Measurements from ENCODE around the gene MED15. TPM values are rescaled to one million over a fixed set of nuclear protein-coding genes. Genes with fewer than 3 reads are reported as not detected.

MED15 gene
- total RNA-seq, 1 experiment from 2014 or later = 59.3 TPM

GRCh38 chr22:20583471-20583922 lies 76.1 kb downstream of the MED15 start:
- Histone ChIP-seq H3K9me3 (ENCODE audit: control insufficient read depth, insufficient read depth, low read depth, low read length) (no peaks in the 10 kb centered on the region), H3K27me3 (ENCODE audit: control insufficient read depth, insufficient read depth, low read length) (no peaks in the 10 kb centered on the region), H3K4me3 (ENCODE audit: low read depth in 2 of 2, low read length in 2 of 2) (no peak overlapping the region), H3K4me1 (ENCODE audit: control insufficient read depth, insufficient read depth, low read length) (no peaks in the 10 kb centered on the region), H3K27ac (ENCODE audit: low read length) (no peak overlapping the region), H3K36me3 (ENCODE audit: control insufficient read depth, insufficient read depth, low read length) (no peaks in the 10 kb centered on the region; the same call in 1 of the 2 replicates)
- BruUV-seq (replicated peaks) = no TSS peak
- ChIA-PET CTCF (no interaction called here), POLR2A (no interaction called here)
- no peak for DNase-seq (ENCODE audit: low read depth, low spot score)
- intact Hi-C loops (cut with micrococcal nuclease; ENCODE audit: unreplicated experiment) (no loop called here), in situ Hi-C loops (cut with HindIII; ENCODE audit: low pct_unique_long_range_greater_than_20kb, low sequenced_read_pairs) (no loop called here)
- no peak for ATAC-seq
- TF ChIP-seq, protein P1, sequence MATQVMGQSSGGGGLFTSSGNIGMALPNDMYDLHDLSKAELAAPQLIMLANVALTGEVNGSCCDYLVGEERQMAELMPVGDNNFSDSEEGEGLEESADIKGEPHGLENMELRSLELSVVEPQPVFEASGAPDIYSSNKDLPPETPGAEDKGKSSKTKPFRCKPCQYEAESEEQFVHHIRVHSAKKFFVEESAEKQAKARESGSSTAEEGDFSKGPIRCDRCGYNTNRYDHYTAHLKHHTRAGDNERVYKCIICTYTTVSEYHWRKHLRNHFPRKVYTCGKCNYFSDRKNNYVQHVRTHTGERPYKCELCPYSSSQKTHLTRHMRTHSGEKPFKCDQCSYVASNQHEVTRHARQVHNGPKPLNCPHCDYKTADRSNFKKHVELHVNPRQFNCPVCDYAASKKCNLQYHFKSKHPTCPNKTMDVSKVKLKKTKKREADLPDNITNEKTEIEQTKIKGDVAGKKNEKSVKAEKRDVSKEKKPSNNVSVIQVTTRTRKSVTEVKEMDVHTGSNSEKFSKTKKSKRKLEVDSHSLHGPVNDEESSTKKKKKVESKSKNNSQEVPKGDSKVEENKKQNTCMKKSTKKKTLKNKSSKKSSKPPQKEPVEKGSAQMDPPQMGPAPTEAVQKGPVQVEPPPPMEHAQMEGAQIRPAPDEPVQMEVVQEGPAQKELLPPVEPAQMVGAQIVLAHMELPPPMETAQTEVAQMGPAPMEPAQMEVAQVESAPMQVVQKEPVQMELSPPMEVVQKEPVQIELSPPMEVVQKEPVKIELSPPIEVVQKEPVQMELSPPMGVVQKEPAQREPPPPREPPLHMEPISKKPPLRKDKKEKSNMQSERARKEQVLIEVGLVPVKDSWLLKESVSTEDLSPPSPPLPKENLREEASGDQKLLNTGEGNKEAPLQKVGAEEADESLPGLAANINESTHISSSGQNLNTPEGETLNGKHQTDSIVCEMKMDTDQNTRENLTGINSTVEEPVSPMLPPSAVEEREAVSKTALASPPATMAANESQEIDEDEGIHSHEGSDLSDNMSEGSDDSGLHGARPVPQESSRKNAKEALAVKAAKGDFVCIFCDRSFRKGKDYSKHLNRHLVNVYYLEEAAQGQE (IDR thresholded peaks at IDR 0.05; ENCODE audit: insufficient read depth in 1 of 2, low read depth in 2 of 2, low read length in 1 of 2) = no peak
- TF ChIP-seq SIN3A (IDR thresholded peaks at IDR 0.05; ENCODE audit: borderline replicate concordance, insufficient read depth, low read depth, low read length) = no peak

DNA sequence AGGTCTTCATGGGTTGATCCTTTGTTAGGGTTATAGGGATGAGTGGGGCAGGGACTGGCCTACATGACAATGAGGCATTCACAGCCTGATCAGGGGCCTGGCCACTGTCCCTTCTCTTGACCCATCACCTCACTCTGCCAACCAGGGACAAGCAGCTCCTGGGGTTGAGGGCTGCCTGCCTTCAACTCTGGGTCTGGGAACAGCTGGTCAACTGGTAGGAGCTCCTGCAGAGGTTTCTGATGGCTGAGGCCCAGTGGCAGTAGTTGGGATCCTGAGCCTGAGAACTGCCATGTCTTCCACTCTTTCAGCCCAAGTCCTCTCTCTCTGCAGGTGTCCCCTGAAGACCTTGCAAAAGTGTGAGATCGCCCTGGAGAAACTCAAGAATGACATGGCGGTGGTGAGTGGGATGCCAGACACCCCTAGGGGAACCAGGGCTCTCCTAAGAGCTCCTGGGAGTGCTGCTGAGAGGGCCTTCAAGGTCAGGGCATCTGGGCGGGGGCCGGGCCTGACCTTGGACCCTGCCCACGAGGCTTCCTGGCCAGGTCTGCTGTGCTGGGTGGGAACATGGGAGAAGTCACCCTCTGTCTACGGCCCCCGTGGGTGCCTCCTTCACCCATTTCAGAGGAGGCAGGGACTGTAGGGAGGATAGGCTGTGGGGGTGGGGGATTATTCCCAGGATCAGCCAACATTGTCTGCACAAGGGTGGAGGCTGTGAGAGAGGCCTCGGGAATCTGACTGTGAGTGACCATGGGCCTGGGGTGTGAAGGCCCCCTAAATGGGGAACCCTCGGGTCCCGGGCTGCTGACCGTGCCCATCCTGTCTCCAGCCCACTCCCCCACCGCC lies 76.8 kb downstream of the MED15 start:
- intact Hi-C loops (cut with micrococcal nuclease; ENCODE audit: unreplicated experiment) (no loop called here), in situ Hi-C loops (cut with HindIII; ENCODE audit: low pct_unique_long_range_greater_than_20kb, low sequenced_read_pairs) (no loop called here)
- Histone ChIP-seq H3K9me3 (ENCODE audit: control insufficient read depth, insufficient read depth, low read depth, low read length) (no peaks in the 10 kb centered on the region), H3K27me3 (ENCODE audit: control insufficient read depth, insufficient read depth, low read length) (no peaks in the 10 kb centered on the region), H3K4me1 (ENCODE audit: control insufficient read depth, insufficient read depth, low read length) (no peaks in the 10 kb centered on the region), H3K36me3 (ENCODE audit: control insufficient read depth, insufficient read depth, low read length) (no peaks in the 10 kb centered on the region; the same call in 1 of the 2 replicates), H3K27ac (ENCODE audit: low read length) (no peak overlapping the region), H3K4me3 (ENCODE audit: low read depth in 2 of 2, low read length in 2 of 2) (no peak overlapping the region)
- TF ChIP-seq, protein P1 (IDR thresholded peaks at IDR 0.05; ENCODE audit: insufficient read depth in 1 of 2, low read depth in 2 of 2, low read length in 1 of 2) = no peak
- TF ChIP-seq CTCF (IDR thresholded peaks at IDR 0.05) = no peak
- no peak for TF ChIP-seq TCF7L2 (IDR thresholded peaks at IDR 0.05; ENCODE audit: low read depth, low read length)
- TF ChIP-seq SIN3A (IDR thresholded peaks at IDR 0.05; ENCODE audit: borderline replicate concordance, insufficient read depth, low read depth, low read length) = no peak
- no peak for TF ChIP-seq POLR2AphosphoS5 (IDR thresholded peaks at IDR 0.05; ENCODE audit: low read depth, low read length)
- no peak for ATAC-seq
- no peak for DNase-seq (ENCODE audit: low read depth, low spot score)
- POLR2A ChIA-PET = no interaction called here
- BruUV-seq (replicated peaks) = no TSS peak
- CTCF ChIA-PET = no interaction called here
